ENCODE results near the gene LORICRIN. TPM values are rescaled to one million over a fixed set of nuclear protein-coding genes. Genes with fewer than 3 reads are reported as not detected.

The LORICRIN gene
- total RNA-seq, 1 experiment from 2014 or later, result not detected

- no peak for ATAC-seq
- intact Hi-C loops (cut with micrococcal nuclease), result no loop called here
- no peaks in the 10 kb centered on the region for H4K20me1 ChIP-seq (ENCODE audit: low read length)
- no peak overlapping the region for H2AFZ ChIP-seq (ENCODE audit: low read length)
- CTCF ChIA-PET, result no interaction called here
- POLR2A ChIA-PET (ENCODE audit: unreplicated experiment), result no interaction called here
- H3K9me2 ChIP-seq (replicated peaks; ENCODE audit: low read length), result no peaks in the 10 kb centered on the region
- H3K27ac ChIP-seq (ENCODE audit: low read length), result no peak overlapping the region
- H3F3A ChIP-seq (ENCODE audit: low read length, unreplicated experiment), result no peaks in the 10 kb centered on the region
- H3K9me3 ChIP-seq (ENCODE audit: low read length), result no peaks in the 10 kb centered on the region
- TF ChIP-seq EZH2 (IDR thresholded peaks at IDR 0.05; ENCODE audit: low read length, unreplicated experiment) (no peak), CTCF (conservative IDR thresholded peaks at IDR 0.05; ENCODE audit: low read depth, low read length) (no peak), EZH2phosphoT487 (IDR thresholded peaks at IDR 0.05; ENCODE audit: borderline replicate concordance, low read length) (no peak)
- no peaks in the 10 kb centered on the region for H3K36me3 ChIP-seq (ENCODE audit: low read depth, low read length)
- no peak overlapping the region for H3K4me2 ChIP-seq (ENCODE audit: low read length)
- H3K4me1 ChIP-seq (ENCODE audit: insufficient read depth, low read length), result no peaks in the 10 kb centered on the region
- no peak overlapping the region for H3K9ac ChIP-seq (ENCODE audit: low read length)
- peaks cover 98% of the 10 kb centered on the region for H3K27me3 ChIP-seq (ENCODE audit: low read length)
- no TSS peak for BruUV-seq (replicated peaks)
- no peaks in the 10 kb centered on the region for H3K79me2 ChIP-seq (ENCODE audit: low read length)
- no peak overlapping the region for H3K4me3 ChIP-seq (ENCODE audit: low read length)
- DNase-seq, result no peak
These were observed 46.2 kb downstream of the LORICRIN start for GRCh38 chr1:153305682-153306081.

- no peak overlapping the region for H3K4me2 ChIP-seq (ENCODE audit: low read length)
- peaks cover 94% of the 10 kb centered on the region for H3K27me3 ChIP-seq (ENCODE audit: low read length)
- BruUV-seq (replicated peaks), result no TSS peak
- H4K20me1 ChIP-seq (ENCODE audit: low read length), result no peaks in the 10 kb centered on the region
- no peak overlapping the region for H3K4me3 ChIP-seq (ENCODE audit: low read length)
- no peaks in the 10 kb centered on the region for H3K36me3 ChIP-seq (ENCODE audit: low read depth, low read length)
- H3K27ac ChIP-seq (ENCODE audit: low read length), result no peak overlapping the region
- H3K79me2 ChIP-seq (ENCODE audit: low read length), result no peaks in the 10 kb centered on the region
- no peak overlapping the region for H2AFZ ChIP-seq (ENCODE audit: low read length)
- no peaks in the 10 kb centered on the region for H3K4me1 ChIP-seq (ENCODE audit: insufficient read depth, low read length)
- ChIA-PET CTCF (no interaction called here), POLR2A (ENCODE audit: unreplicated experiment) (no interaction called here)
- H3F3A ChIP-seq (ENCODE audit: low read length, unreplicated experiment), result no peaks in the 10 kb centered on the region
- ATAC-seq, result no peak
- DNase-seq, result no peak
- H3K9ac ChIP-seq (ENCODE audit: low read length), result no peak overlapping the region
- no peaks in the 10 kb centered on the region for H3K9me2 ChIP-seq (replicated peaks; ENCODE audit: low read length)
- intact Hi-C loops (cut with micrococcal nuclease), result no loop called here
- TF ChIP-seq EZH2 (IDR thresholded peaks at IDR 0.05; ENCODE audit: low read length, unreplicated experiment) (no peak), EZH2phosphoT487 (IDR thresholded peaks at IDR 0.05; ENCODE audit: borderline replicate concordance, low read length) (no peak), CTCF (conservative IDR thresholded peaks at IDR 0.05; ENCODE audit: low read depth, low read length) (no peak)
- no peaks in the 10 kb centered on the region for H3K9me3 ChIP-seq (ENCODE audit: low read length)
These were observed 47.1 kb downstream of the LORICRIN start for GRCh38 chr1:153306303-153307220.

GRCh38 chr1:153307221-153307600 lies 47.7 kb downstream of the LORICRIN start:
- Histone ChIP-seq H3K36me3 (ENCODE audit: low read depth, low read length) (no peaks in the 10 kb centered on the region), H3K9me3 (ENCODE audit: low read length) (no peaks in the 10 kb centered on the region), H3K9ac (ENCODE audit: low read length) (no peak overlapping the region), H3K4me2 (ENCODE audit: low read length) (no peak overlapping the region), H3F3A (ENCODE audit: low read length, unreplicated experiment) (no peaks in the 10 kb centered on the region), H3K27ac (ENCODE audit: low read length) (no peak overlapping the region), H3K9me2 (replicated peaks; ENCODE audit: low read length) (no peaks in the 10 kb centered on the region), H2AFZ (ENCODE audit: low read length) (no peak overlapping the region), H3K4me1 (ENCODE audit: insufficient read depth, low read length) (no peaks in the 10 kb centered on the region), H3K79me2 (ENCODE audit: low read length) (no peaks in the 10 kb centered on the region), H3K4me3 (ENCODE audit: low read length) (no peak overlapping the region), H3K27me3 (ENCODE audit: low read length) (peaks cover 88% of the 10 kb centered on the region), H4K20me1 (ENCODE audit: low read length) (no peaks in the 10 kb centered on the region)
- ATAC-seq, result no peak
- BruUV-seq (replicated peaks), result no TSS peak
- CTCF ChIA-PET, result no interaction called here
- POLR2A ChIA-PET (ENCODE audit: unreplicated experiment), result no interaction called here
- no peak for DNase-seq
- TF ChIP-seq EZH2 (IDR thresholded peaks at IDR 0.05; ENCODE audit: low read length, unreplicated experiment), result no peak
- no peak for TF ChIP-seq EZH2phosphoT487 (IDR thresholded peaks at IDR 0.05; ENCODE audit: borderline replicate concordance, low read length)
- no peak for TF ChIP-seq CTCF (conservative IDR thresholded peaks at IDR 0.05; ENCODE audit: low read depth, low read length)
- intact Hi-C loops (cut with micrococcal nuclease), result no loop called here
